Measurements from ENCODE around the gene CKAP5.

Gene CKAP5

GRCh38 chr11:46874586-46874985 lies 28.5 kb upstream of the CKAP5 start:
- no peak for DNase-seq (ENCODE audit: extremely low read depth, low read depth)
- TF ChIP-seq, protein P1, sequence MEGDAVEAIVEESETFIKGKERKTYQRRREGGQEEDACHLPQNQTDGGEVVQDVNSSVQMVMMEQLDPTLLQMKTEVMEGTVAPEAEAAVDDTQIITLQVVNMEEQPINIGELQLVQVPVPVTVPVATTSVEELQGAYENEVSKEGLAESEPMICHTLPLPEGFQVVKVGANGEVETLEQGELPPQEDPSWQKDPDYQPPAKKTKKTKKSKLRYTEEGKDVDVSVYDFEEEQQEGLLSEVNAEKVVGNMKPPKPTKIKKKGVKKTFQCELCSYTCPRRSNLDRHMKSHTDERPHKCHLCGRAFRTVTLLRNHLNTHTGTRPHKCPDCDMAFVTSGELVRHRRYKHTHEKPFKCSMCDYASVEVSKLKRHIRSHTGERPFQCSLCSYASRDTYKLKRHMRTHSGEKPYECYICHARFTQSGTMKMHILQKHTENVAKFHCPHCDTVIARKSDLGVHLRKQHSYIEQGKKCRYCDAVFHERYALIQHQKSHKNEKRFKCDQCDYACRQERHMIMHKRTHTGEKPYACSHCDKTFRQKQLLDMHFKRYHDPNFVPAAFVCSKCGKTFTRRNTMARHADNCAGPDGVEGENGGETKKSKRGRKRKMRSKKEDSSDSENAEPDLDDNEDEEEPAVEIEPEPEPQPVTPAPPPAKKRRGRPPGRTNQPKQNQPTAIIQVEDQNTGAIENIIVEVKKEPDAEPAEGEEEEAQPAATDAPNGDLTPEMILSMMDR (IDR thresholded peaks at IDR 0.05; ENCODE audit: low read depth, low read length), result no peak

GRCh38 chr11:46868912-46869311 lies 22.8 kb upstream of the CKAP5 start:
- TF ChIP-seq, protein P1 (IDR thresholded peaks at IDR 0.05; ENCODE audit: low read depth, low read length), result no peak
- no peak for DNase-seq (ENCODE audit: extremely low read depth, low read depth)

DNA sequence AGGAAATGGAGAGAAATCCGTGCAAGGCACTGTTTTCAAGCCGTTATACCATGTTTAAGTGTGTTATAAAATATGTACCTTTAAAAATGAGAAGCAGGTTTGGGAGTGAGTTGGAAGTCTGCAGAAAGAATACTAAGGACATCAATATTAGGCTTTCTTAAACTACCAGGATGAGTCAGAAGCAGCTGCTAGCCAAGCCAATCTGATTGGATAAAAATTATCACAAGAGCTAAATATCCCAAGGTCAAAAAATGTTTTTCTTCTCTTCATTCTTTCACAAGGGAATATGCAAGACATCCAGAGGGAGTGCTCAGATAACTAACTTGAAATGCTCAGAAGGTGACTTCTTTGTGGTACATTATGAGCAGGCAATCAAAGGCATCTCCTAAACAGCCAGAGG lies 19.3 kb upstream of the CKAP5 start:
- peak; percentile 35 for DNase-seq (ENCODE audit: extremely low read depth, low read depth)
- TF ChIP-seq, protein P1 (IDR thresholded peaks at IDR 0.05; ENCODE audit: low read depth, low read length), result no peak

DNA sequence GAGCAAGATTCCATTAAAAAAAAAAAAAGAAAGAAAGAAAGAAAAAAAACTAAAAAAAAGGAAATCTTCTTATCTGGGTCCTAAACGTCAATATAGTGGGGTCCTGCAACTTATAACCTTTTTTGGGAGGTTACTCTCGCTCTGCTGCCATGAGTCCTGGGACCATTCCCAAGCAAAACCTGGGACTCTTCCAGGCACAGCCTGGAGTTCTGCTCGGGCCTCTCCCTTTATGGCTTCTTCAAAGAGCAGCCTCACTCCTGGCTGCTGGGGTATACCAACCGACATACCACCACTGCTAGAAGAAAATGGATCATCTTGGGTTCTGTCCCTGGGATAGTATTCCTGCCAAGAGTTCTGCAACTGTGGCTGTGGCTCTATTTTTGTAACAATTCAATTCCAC lies 14.1 kb upstream of the CKAP5 start:
- DNase-seq (ENCODE audit: extremely low read depth, low read depth), result no peak
- TF ChIP-seq, protein P1 (IDR thresholded peaks at IDR 0.05; ENCODE audit: low read depth, low read length), result no peak

DNA sequence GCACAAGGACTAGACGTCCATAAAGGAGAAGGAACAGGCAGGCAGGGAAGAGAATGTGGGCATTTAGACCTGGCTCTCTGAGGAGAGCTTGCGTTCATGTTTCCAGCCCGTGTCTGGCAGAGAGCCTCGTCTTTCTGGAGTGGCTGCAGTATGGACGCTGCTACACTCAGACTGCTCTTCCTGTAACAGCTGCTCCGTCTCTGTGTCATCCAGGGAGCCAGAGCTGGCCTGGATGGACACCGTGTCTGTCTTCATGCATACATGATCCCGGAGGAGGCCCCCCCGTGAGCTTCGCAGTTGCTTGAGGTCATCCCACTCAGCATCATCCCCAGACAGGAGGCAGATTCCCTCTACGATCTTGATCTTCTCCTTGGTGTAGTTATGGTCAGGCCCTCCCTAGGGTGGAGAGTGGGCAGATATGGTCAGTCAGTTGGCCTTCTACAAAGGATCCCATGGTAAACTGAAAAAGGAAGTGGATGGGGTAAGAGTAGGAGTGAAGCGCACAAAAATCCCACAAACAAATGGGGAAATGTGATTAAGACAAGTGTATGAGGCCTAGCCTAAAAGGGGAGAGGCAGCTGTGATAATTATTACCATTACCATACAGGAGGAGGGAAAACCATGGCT lies 13.0 kb upstream of the CKAP5 start:
- TF ChIP-seq, protein P1 (IDR thresholded peaks at IDR 0.05; ENCODE audit: low read depth, low read length), result no peak
- DNase-seq (ENCODE audit: extremely low read depth, low read depth), result no peak

GRCh38 chr11:46857666-46858065 lies 11.6 kb upstream of the CKAP5 start:
- TF ChIP-seq, protein P1 (IDR thresholded peaks at IDR 0.05; ENCODE audit: low read depth, low read length), result no peak
- DNase-seq (ENCODE audit: extremely low read depth, low read depth), result no peak

DNA sequence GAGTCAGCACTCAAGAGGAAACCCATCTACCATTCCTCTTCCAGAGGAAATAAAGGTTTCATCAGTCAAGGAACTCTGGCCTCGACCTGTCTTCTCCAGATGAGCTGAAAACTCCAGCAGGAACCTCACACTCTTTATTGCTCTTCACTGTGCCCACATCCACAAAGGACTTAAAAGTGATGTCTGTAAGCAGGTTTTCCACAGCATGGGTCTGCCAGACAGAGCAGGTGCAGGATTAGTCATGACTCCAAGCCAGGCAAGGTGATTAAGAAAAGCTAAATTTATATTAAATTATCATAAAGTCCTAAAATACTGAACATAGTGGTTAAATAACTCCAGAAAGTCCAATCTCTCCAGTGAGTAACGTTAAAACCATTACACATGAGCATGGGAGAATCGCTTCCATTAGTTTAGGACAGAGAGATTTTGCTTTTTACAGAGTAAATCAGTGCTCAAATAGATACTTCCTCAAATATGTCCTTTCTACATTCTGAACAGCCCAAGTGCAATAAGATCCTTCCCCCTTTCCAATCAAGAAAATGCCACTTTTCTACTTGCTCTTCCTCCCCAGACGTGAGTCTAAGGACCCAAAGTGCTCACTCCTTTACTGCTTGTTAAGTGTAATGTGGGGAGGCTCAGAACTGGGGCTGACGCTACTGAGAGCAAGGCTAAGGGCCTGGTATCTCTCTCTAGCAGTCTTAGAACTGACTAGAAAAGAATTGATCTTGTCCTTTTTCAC lies 10.7 kb upstream of the CKAP5 start:
- no peak for DNase-seq (ENCODE audit: extremely low read depth, low read depth)

More for the DNA sequence above, 10.7 kb upstream of the CKAP5 start:
- TF ChIP-seq, protein P1 (IDR thresholded peaks at IDR 0.05; ENCODE audit: low read depth, low read length), result no peak

All from AG09319 (cell line).